H9 (cell line): Measurements from ENCODE around the gene ENKUR. TPM values are rescaled to one million over a fixed set of nuclear protein-coding genes. Genes with fewer than 3 reads are reported as not detected.

Experiments
- DNase-seq: peaks from one replicate; pipeline ENCODE4 v3.0.0-alpha.2; 2017
- H2AFZ ChIP-seq: one replicate; pipeline ENCODE4 v1.6.1; 2013; ENCODE audit warnings: mild to moderate bottlenecking, low read length, control low read depth, moderate library complexity
- H2AK5ac ChIP-seq: 2 replicates; pipeline ENCODE4 v1.6.1; 2013; ENCODE audit warnings: low read length, control low read depth, mixed read lengths; ENCODE audit not compliant: insufficient read length
- H2BK120ac ChIP-seq: one replicate; pipeline ENCODE4 v1.6.1; 2013; ENCODE audit warnings: low read depth, mild to moderate bottlenecking, low read length, control low read depth, inconsistent platforms; ENCODE audit not compliant: poor library complexity, severe bottlenecking
- H2BK12ac ChIP-seq: 2 replicates; pipeline ENCODE4 v1.6.1; 2013; ENCODE audit warnings: low read length, control low read depth, mixed read lengths, low read depth; ENCODE audit not compliant: insufficient read length
- H2BK15ac ChIP-seq: 2 replicates; pipeline ENCODE4 v1.6.1; 2013; ENCODE audit warnings: low read depth, low read length, control low read depth
- H2BK20ac ChIP-seq: one replicate; pipeline ENCODE4 v1.6.1; 2013; ENCODE audit warnings: low read depth, mild to moderate bottlenecking, low read length, control low read depth, inconsistent platforms; ENCODE audit not compliant: poor library complexity, severe bottlenecking
- H2BK5ac ChIP-seq: 2 replicates; pipeline ENCODE4 v1.6.1; 2013; ENCODE audit warnings: low read length, control low read depth, mixed read lengths; ENCODE audit not compliant: insufficient read length
- H3K14ac ChIP-seq: 2 replicates; pipeline ENCODE4 v1.6.1; 2013; ENCODE audit warnings: low read length, control low read depth; ENCODE audit not compliant: insufficient read depth
- H3K18ac ChIP-seq: 2 replicates; pipeline ENCODE4 v1.6.1; 2013; ENCODE audit warnings: low read depth, mild to moderate bottlenecking, mixed read lengths, low read length, control low read depth; ENCODE audit not compliant: insufficient read length
- H3K23ac ChIP-seq: 2 replicates; pipeline ENCODE4 v1.6.1; 2013; ENCODE audit warnings: low read length, control low read depth, mixed read lengths, low read depth; ENCODE audit not compliant: insufficient read length
- H3K23me2 ChIP-seq: 2 replicates; pipeline ENCODE4 v1.6.1; 2013; ENCODE audit warnings: low read depth, mild to moderate bottlenecking, mixed read lengths, low read length, control low read depth; ENCODE audit not compliant: insufficient read length, poor library complexity, severe bottlenecking
- H3K27ac ChIP-seq: 2 replicates; pipeline ENCODE4 v1.5.1; 2013; ENCODE audit warnings: low read length, control low read depth, mixed read lengths, low read depth; ENCODE audit not compliant: insufficient read length
- H3K27me3 ChIP-seq: 2 replicates; pipeline ENCODE4 v1.6.1; 2013; ENCODE audit warnings: low read length, control low read depth, inconsistent platforms; ENCODE audit not compliant: insufficient read depth
- H3K4ac ChIP-seq: 2 replicates; pipeline ENCODE4 v1.6.1; 2013; ENCODE audit warnings: low read depth, mild to moderate bottlenecking, control low read depth, inconsistent platforms, low read length, moderate library complexity
- H3K4me1 ChIP-seq: 2 replicates; pipeline ENCODE4 v1.6.1; 2013; ENCODE audit warnings: low read length, control low read depth, inconsistent platforms; ENCODE audit not compliant: insufficient read depth
- H3K4me2 ChIP-seq: 2 replicates; pipeline ENCODE4 v1.6.1; 2013; ENCODE audit warnings: low read length, control low read depth, mixed read lengths; ENCODE audit not compliant: insufficient read length, insufficient read depth
- H3K56ac ChIP-seq: 2 replicates; pipeline ENCODE4 v1.6.1; 2013; ENCODE audit warnings: low read depth, mild to moderate bottlenecking, mixed read lengths, low read length, control low read depth; ENCODE audit not compliant: insufficient read length
- H3K79me1 ChIP-seq: 2 replicates; pipeline ENCODE4 v1.6.1; 2013; ENCODE audit warnings: low read depth, mild to moderate bottlenecking, moderate library complexity, low read length, control low read depth, inconsistent platforms; ENCODE audit not compliant: insufficient read depth, poor library complexity, severe bottlenecking
- H3K79me2 ChIP-seq: 2 replicates; pipeline ENCODE4 v1.6.1; 2013; ENCODE audit warnings: low read length, control low read depth, inconsistent platforms; ENCODE audit not compliant: insufficient read depth
- H3K9ac ChIP-seq: 2 replicates; pipeline ENCODE4 v1.6.1; 2013; ENCODE audit warnings: low read length, control low read depth, mixed read lengths; ENCODE audit not compliant: insufficient read length; ENCODE audit errors: extremely low read depth
- H3K9me3 ChIP-seq: one replicate; pipeline ENCODE4 v1.6.1; 2013; ENCODE audit warnings: low read depth, low read length, inconsistent platforms; ENCODE audit not compliant: control insufficient read depth
- H3T11ph ChIP-seq: one replicate; pipeline ENCODE4 v1.6.1; 2013; ENCODE audit warnings: mild to moderate bottlenecking, low read length, control low read depth, inconsistent platforms
- H4K20me1 ChIP-seq: one replicate; pipeline ENCODE4 v1.6.1; 2013; ENCODE audit not compliant: control insufficient read depth, insufficient read length, insufficient read depth
- H4K5ac ChIP-seq: 2 replicates; pipeline ENCODE4 v1.6.1; 2013; ENCODE audit warnings: low read depth, mild to moderate bottlenecking, mixed read lengths, low read length, control low read depth; ENCODE audit not compliant: insufficient read length
- H4K8ac ChIP-seq: replicated peaks from 2 replicates; pipeline ENCODE4 v1.6.1; 2013; ENCODE audit warnings: low read length, control low read depth, mixed read lengths, low read depth; ENCODE audit not compliant: insufficient read length
- H4K91ac ChIP-seq: 2 replicates; pipeline ENCODE4 v1.6.1; 2013; ENCODE audit warnings: low read depth, mild to moderate bottlenecking, moderate library complexity, mixed read lengths, low read length, control low read depth; ENCODE audit not compliant: insufficient read length
- H3K27ac Mint-ChIP-seq, 3 experiments: 2 replicates in 2 of 3; 3 replicates in 1 of 3; pipeline ENCODE4 v1.8.0; 2020 to 2021; ENCODE audit warnings: mixed read lengths in 3 of 3, mild to moderate bottlenecking in 1 of 3, moderate library complexity in 1 of 3
- H3K27me3 Mint-ChIP-seq: 2 replicates; pipeline ENCODE4 v1.8.0; 2021; ENCODE audit warnings: low read depth, mild to moderate bottlenecking, moderate library complexity, mixed read lengths
- H3K36me3 Mint-ChIP-seq, 3 experiments: 2 replicates in 2 of 3; 3 replicates in 1 of 3; pipeline ENCODE4 v1.8.0; 2020 to 2021; ENCODE audit warnings: low read depth in 3 of 3, mixed read lengths in 3 of 3; ENCODE audit not compliant: insufficient read depth in 1 of 3
- H3K4me1 Mint-ChIP-seq, 2 experiments: 2 replicates each; pipeline ENCODE4 v1.8.0; 2020; ENCODE audit warnings: mixed read lengths in 2 of 2
- H3K4me3 Mint-ChIP-seq, 2 experiments: 2 replicates in 1 of 2; 3 replicates in 1 of 2; pipeline ENCODE4 v1.8.0; 2020 to 2021; ENCODE audit warnings: mild to moderate bottlenecking in 2 of 2, mixed read lengths in 2 of 2, moderate library complexity in 1 of 2
- H3K9me3 Mint-ChIP-seq, 2 experiments: 2 replicates in 1 of 2; 3 replicates in 1 of 2; pipeline ENCODE4 v1.8.0; 2020; ENCODE audit warnings: mild to moderate bottlenecking in 2 of 2, mixed read lengths in 2 of 2, moderate library complexity in 1 of 2
- CTCF ChIP-seq: fragments of 200-600 bp; sonication (generic); conservative IDR thresholded peaks from 3 replicates; pipeline ENCODE4 v1.8.0; 2021; ENCODE audit warnings: antibody characterized with exemption, mild to moderate bottlenecking
- WGBS: extraction: QIAGEN DNeasy Blood & Tissue Kit; methylation state at CpG from one replicate; pipeline ENCODE4 v1.1.7; 2013; ENCODE audit warnings: missing lambda C conversion rate, low lambda C conversion rate, mixed read lengths; ENCODE audit not compliant: insufficient read length; ENCODE audit errors: extremely low coverage; 5-methylcytosine and 5-hydroxymethylcytosine counted together
- total RNA-seq: library from RNA; stranded (reverse); gene quantifications from 2 replicates; pipeline ENCODE4 v1.2.1, GENCODE V29; 2021

Gene ENKUR
- total RNA-seq, 1 experiment from 2014 or later, result not detected

DNA sequence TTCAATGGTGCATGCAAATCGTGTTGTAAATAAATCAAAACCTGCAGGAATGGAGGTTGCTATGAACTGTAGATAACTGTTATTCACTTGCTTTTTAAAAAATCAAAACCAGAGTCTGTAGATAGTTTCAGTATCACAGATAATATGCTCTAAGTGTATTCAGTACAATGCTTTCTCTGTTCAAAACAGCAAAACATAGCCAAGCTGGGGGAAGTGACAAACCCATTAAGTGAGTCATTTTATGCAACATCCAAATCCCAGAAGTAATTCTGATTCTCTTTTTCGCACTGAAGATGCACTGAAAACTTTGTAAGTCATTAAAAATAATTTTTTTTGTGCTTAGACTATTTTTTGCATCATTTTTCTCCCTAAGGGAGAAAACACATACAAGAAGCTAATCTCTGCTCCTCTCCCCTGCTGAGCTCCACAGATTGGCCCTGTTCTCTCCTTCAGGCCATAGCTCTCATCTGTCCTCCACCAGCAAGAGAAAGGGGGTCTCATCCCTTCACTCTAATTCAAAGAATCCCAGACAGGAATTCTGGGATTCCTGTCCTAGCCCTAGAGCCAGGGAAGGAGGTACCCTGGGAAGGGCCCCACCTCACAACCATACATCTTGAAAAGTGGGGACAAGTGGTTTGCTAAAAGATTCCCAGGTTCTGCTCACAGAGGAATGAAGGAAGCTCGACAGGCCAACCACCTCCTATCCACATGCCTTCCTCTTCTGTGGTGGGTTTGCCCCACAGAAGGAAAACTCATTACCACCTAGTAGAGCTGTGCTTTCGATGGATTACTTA, 68.5 kb downstream of the ENKUR start:
- no peaks in the 10 kb centered on the region; a peak in 2 of 5 replicates for H3K9me3 Mint-ChIP-seq
- no peak for TF ChIP-seq CTCF
- H4K5ac ChIP-seq, result no peak overlapping the region
- H3K79me2 ChIP-seq, result no peaks in the 10 kb centered on the region
- H3K79me1 ChIP-seq, result no peaks in the 10 kb centered on the region
- no peak overlapping the region for H2BK120ac ChIP-seq
- no peak for DNase-seq
- H3K9ac ChIP-seq, result no peak overlapping the region
- H2BK15ac ChIP-seq, result no peak overlapping the region
- H2AFZ ChIP-seq, result no peak overlapping the region
- H4K91ac ChIP-seq, result no peak overlapping the region
- H3K4me1 ChIP-seq, result peaks cover 2% of the 10 kb centered on the region; the same call in 1 of the 2 replicates
- H4K8ac ChIP-seq, result no peak overlapping the region
- no peak overlapping the region for H3T11ph ChIP-seq
- H2BK12ac ChIP-seq, result no peak overlapping the region
- no peak overlapping the region for H2BK5ac ChIP-seq
- H4K20me1 ChIP-seq, result no peaks in the 10 kb centered on the region
- no peak overlapping the region for H3K4ac ChIP-seq
- no peak overlapping the region for H3K14ac ChIP-seq
- H3K18ac ChIP-seq, result no peak overlapping the region
- no peaks in the 10 kb centered on the region for H3K27me3 Mint-ChIP-seq
- no peak overlapping the region for H3K23ac ChIP-seq
- no peak overlapping the region for H3K56ac ChIP-seq
- H3K23me2 ChIP-seq, result peaks cover 6% of the 10 kb centered on the region
- peaks cover 25 to 30% of the 10 kb centered on the region in 2 experiments for H3K4me1 Mint-ChIP-seq
- H3K27ac ChIP-seq, result no peak overlapping the region
- no peaks in the 10 kb centered on the region for H3K36me3 Mint-ChIP-seq
- no peaks in the 10 kb centered on the region for H3K9me3 ChIP-seq
- H2BK20ac ChIP-seq, result no peak overlapping the region
- H3K4me2 ChIP-seq, result no peak overlapping the region
- H3K4me3 Mint-ChIP-seq, result no peak overlapping the region
- WGBS, result no CpG with 5 or more reads among the region's 4 CpGs
- H2AK5ac ChIP-seq, result no peak overlapping the region
- no peak overlapping the region for H3K27ac Mint-ChIP-seq
- no peaks in the 10 kb centered on the region for H3K27me3 ChIP-seq
